H1 (cell line): ENCODE measurements around the gene MAGED2.

Experiments
- ATF3 ChIP-seq: IDR thresholded peaks from 2 replicates; pipeline ENCODE4 v1.6.1; 2011; ENCODE audit warnings: low read depth, mild to moderate bottlenecking, low read length; ENCODE audit not compliant: insufficient read depth
- CBX8 ChIP-seq: fragments of 300-800, 300-1000 bp; sonication (generic); IDR thresholded peaks from 2 replicates; pipeline ENCODE4 v1.7.1; 2016; ENCODE audit warnings: low read depth, low read length, borderline replicate concordance
- CTCF ChIP-seq, 3 experiments: IDR thresholded peaks; 1 replicate in 2 of 3; 2 replicates in 1 of 3; pipeline versions ENCODE4 v1.5.1 to v1.6.1; 2011; ENCODE audit warnings: low read length in 3 of 3, mild to moderate bottlenecking in 3 of 3, inconsistent platforms in 2 of 3, low read depth in 1 of 3, moderate library complexity in 1 of 3; ENCODE audit not compliant: insufficient read depth in 1 of 3; ENCODE audit errors: control extremely low read depth in 1 of 3
- EGR1 ChIP-seq: IDR thresholded peaks from 2 replicates; pipeline ENCODE4 v1.6.1; 2011; ENCODE audit warnings: low read depth, low read length, borderline replicate concordance
- EZH2 ChIP-seq: fragments of 200-600 bp; sonication (generic); IDR thresholded peaks from 2 replicates; pipeline ENCODE4 v1.7.1; 2012; ENCODE audit warnings: low read depth, mild to moderate bottlenecking, moderate library complexity, low read length, inconsistent platforms; ENCODE audit not compliant: severe bottlenecking
- GABPA ChIP-seq: IDR thresholded peaks from 2 replicates; pipeline ENCODE4 v1.6.1; 2011; ENCODE audit warnings: mild to moderate bottlenecking, low read length, moderate library complexity, borderline replicate concordance; ENCODE audit not compliant: insufficient read depth
- MAX ChIP-seq: IDR thresholded peaks from 2 replicates; pipeline ENCODE4 v1.6.1; 2012; ENCODE audit warnings: inconsistent platforms
- POLR2A ChIP-seq, 2 experiments: IDR thresholded peaks; 1 replicate in 1 of 2; 2 replicates in 1 of 2; pipeline ENCODE4 v1.6.1; 2011; ENCODE audit warnings: low read depth in 2 of 2, low read length in 2 of 2, mild to moderate bottlenecking in 2 of 2; ENCODE audit errors: control extremely low read depth in 1 of 2
- POLR2AphosphoS5 ChIP-seq: IDR thresholded peaks from 2 replicates; pipeline ENCODE4 v1.6.1; 2011; ENCODE audit warnings: low read depth, low read length
- RXRA ChIP-seq: IDR thresholded peaks from 2 replicates; pipeline ENCODE4 v1.6.1; 2011; ENCODE audit warnings: low read depth, mild to moderate bottlenecking, low read length, moderate library complexity; ENCODE audit not compliant: insufficient read depth
- SRF ChIP-seq: IDR thresholded peaks from 2 replicates; pipeline ENCODE4 v1.6.1; 2011; ENCODE audit warnings: mild to moderate bottlenecking, low read depth, low read length, moderate library complexity
- TEAD4 ChIP-seq: IDR thresholded peaks from 2 replicates; pipeline ENCODE4 v1.6.1; 2012; ENCODE audit warnings: low read depth, low read length, inconsistent platforms, mixed read lengths
- YY1 ChIP-seq: IDR thresholded peaks from 2 replicates; pipeline ENCODE4 v1.6.1; 2011; ENCODE audit warnings: low read depth, mild to moderate bottlenecking, low read length

GRCh38 chrX:54812306-54812705 lies 4.8 kb downstream of the MAGED2 start:
- TF ChIP-seq EGR1 (no peak), POLR2AphosphoS5 (no peak), SRF (no peak), GABPA (no peak), EZH2 (no peak), ATF3 (no peak), CBX8 (no peak), CTCF (IDR thresholded peaks at IDR 0.05; ENCODE audit: control extremely low read depth in 1 of 3, insufficient read depth in 1 of 3, low read depth in 1 of 3, low read length in 3 of 3) (no peak), RXRA (no peak), MAX (no peak), POLR2A (IDR thresholded peaks at IDR 0.05; ENCODE audit: control extremely low read depth in 1 of 2, low read depth in 2 of 2, low read length in 2 of 2) (no peak), YY1 (no peak), TEAD4 (no peak)
